H9 (cell line): ENCODE data around the gene HGS. TPM values are rescaled to one million over a fixed set of nuclear protein-coding genes. Genes with fewer than 3 reads are reported as not detected.

Experiments used
- DNase-seq: peaks from one replicate; pipeline ENCODE4 v3.0.0-alpha.2; 2017
- H2AFZ ChIP-seq: one replicate; pipeline ENCODE4 v1.6.1; 2013; ENCODE audit warnings: mild to moderate bottlenecking, low read length, control low read depth, moderate library complexity
- H2AK5ac ChIP-seq: 2 replicates; pipeline ENCODE4 v1.6.1; 2013; ENCODE audit warnings: low read length, control low read depth, mixed read lengths; ENCODE audit not compliant: insufficient read length
- H2BK120ac ChIP-seq: one replicate; pipeline ENCODE4 v1.6.1; 2013; ENCODE audit warnings: low read depth, mild to moderate bottlenecking, low read length, control low read depth, inconsistent platforms; ENCODE audit not compliant: poor library complexity, severe bottlenecking
- H2BK12ac ChIP-seq: 2 replicates; pipeline ENCODE4 v1.6.1; 2013; ENCODE audit warnings: low read length, control low read depth, mixed read lengths, low read depth; ENCODE audit not compliant: insufficient read length
- H2BK15ac ChIP-seq: 2 replicates; pipeline ENCODE4 v1.6.1; 2013; ENCODE audit warnings: low read depth, low read length, control low read depth
- H2BK20ac ChIP-seq: one replicate; pipeline ENCODE4 v1.6.1; 2013; ENCODE audit warnings: low read depth, mild to moderate bottlenecking, low read length, control low read depth, inconsistent platforms; ENCODE audit not compliant: poor library complexity, severe bottlenecking
- H2BK5ac ChIP-seq: 2 replicates; pipeline ENCODE4 v1.6.1; 2013; ENCODE audit warnings: low read length, control low read depth, mixed read lengths; ENCODE audit not compliant: insufficient read length
- H3K14ac ChIP-seq: 2 replicates; pipeline ENCODE4 v1.6.1; 2013; ENCODE audit warnings: low read length, control low read depth; ENCODE audit not compliant: insufficient read depth
- H3K18ac ChIP-seq: 2 replicates; pipeline ENCODE4 v1.6.1; 2013; ENCODE audit warnings: low read depth, mild to moderate bottlenecking, mixed read lengths, low read length, control low read depth; ENCODE audit not compliant: insufficient read length
- H3K23ac ChIP-seq: 2 replicates; pipeline ENCODE4 v1.6.1; 2013; ENCODE audit warnings: low read length, control low read depth, mixed read lengths, low read depth; ENCODE audit not compliant: insufficient read length
- H3K23me2 ChIP-seq: 2 replicates; pipeline ENCODE4 v1.6.1; 2013; ENCODE audit warnings: low read depth, mild to moderate bottlenecking, mixed read lengths, low read length, control low read depth; ENCODE audit not compliant: insufficient read length, poor library complexity, severe bottlenecking
- H3K27ac ChIP-seq: 2 replicates; pipeline ENCODE4 v1.5.1; 2013; ENCODE audit warnings: low read length, control low read depth, mixed read lengths, low read depth; ENCODE audit not compliant: insufficient read length
- H3K27me3 ChIP-seq: 2 replicates; pipeline ENCODE4 v1.6.1; 2013; ENCODE audit warnings: low read length, control low read depth, inconsistent platforms; ENCODE audit not compliant: insufficient read depth
- H3K4ac ChIP-seq: 2 replicates; pipeline ENCODE4 v1.6.1; 2013; ENCODE audit warnings: low read depth, mild to moderate bottlenecking, control low read depth, inconsistent platforms, low read length, moderate library complexity
- H3K4me1 ChIP-seq: 2 replicates; pipeline ENCODE4 v1.6.1; 2013; ENCODE audit warnings: low read length, control low read depth, inconsistent platforms; ENCODE audit not compliant: insufficient read depth
- H3K4me2 ChIP-seq: 2 replicates; pipeline ENCODE4 v1.6.1; 2013; ENCODE audit warnings: low read length, control low read depth, mixed read lengths; ENCODE audit not compliant: insufficient read length, insufficient read depth
- H3K56ac ChIP-seq: 2 replicates; pipeline ENCODE4 v1.6.1; 2013; ENCODE audit warnings: low read depth, mild to moderate bottlenecking, mixed read lengths, low read length, control low read depth; ENCODE audit not compliant: insufficient read length
- H3K79me1 ChIP-seq: 2 replicates; pipeline ENCODE4 v1.6.1; 2013; ENCODE audit warnings: low read depth, mild to moderate bottlenecking, moderate library complexity, low read length, control low read depth, inconsistent platforms; ENCODE audit not compliant: insufficient read depth, poor library complexity, severe bottlenecking
- H3K79me2 ChIP-seq: 2 replicates; pipeline ENCODE4 v1.6.1; 2013; ENCODE audit warnings: low read length, control low read depth, inconsistent platforms; ENCODE audit not compliant: insufficient read depth
- H3K9ac ChIP-seq: 2 replicates; pipeline ENCODE4 v1.6.1; 2013; ENCODE audit warnings: low read length, control low read depth, mixed read lengths; ENCODE audit not compliant: insufficient read length; ENCODE audit errors: extremely low read depth
- H3K9me3 ChIP-seq: one replicate; pipeline ENCODE4 v1.6.1; 2013; ENCODE audit warnings: low read depth, low read length, inconsistent platforms; ENCODE audit not compliant: control insufficient read depth
- H3T11ph ChIP-seq: one replicate; pipeline ENCODE4 v1.6.1; 2013; ENCODE audit warnings: mild to moderate bottlenecking, low read length, control low read depth, inconsistent platforms
- H4K20me1 ChIP-seq: one replicate; pipeline ENCODE4 v1.6.1; 2013; ENCODE audit not compliant: control insufficient read depth, insufficient read length, insufficient read depth
- H4K5ac ChIP-seq: 2 replicates; pipeline ENCODE4 v1.6.1; 2013; ENCODE audit warnings: low read depth, mild to moderate bottlenecking, mixed read lengths, low read length, control low read depth; ENCODE audit not compliant: insufficient read length
- H4K8ac ChIP-seq: replicated peaks from 2 replicates; pipeline ENCODE4 v1.6.1; 2013; ENCODE audit warnings: low read length, control low read depth, mixed read lengths, low read depth; ENCODE audit not compliant: insufficient read length
- H4K91ac ChIP-seq: 2 replicates; pipeline ENCODE4 v1.6.1; 2013; ENCODE audit warnings: low read depth, mild to moderate bottlenecking, moderate library complexity, mixed read lengths, low read length, control low read depth; ENCODE audit not compliant: insufficient read length
- H3K27ac Mint-ChIP-seq, 3 experiments: 2 replicates in 2 of 3; 3 replicates in 1 of 3; pipeline ENCODE4 v1.8.0; 2020 to 2021; ENCODE audit warnings: mixed read lengths in 3 of 3, mild to moderate bottlenecking in 1 of 3, moderate library complexity in 1 of 3
- H3K27me3 Mint-ChIP-seq: 2 replicates; pipeline ENCODE4 v1.8.0; 2021; ENCODE audit warnings: low read depth, mild to moderate bottlenecking, moderate library complexity, mixed read lengths
- H3K36me3 Mint-ChIP-seq, 3 experiments: 2 replicates in 2 of 3; 3 replicates in 1 of 3; pipeline ENCODE4 v1.8.0; 2020 to 2021; ENCODE audit warnings: low read depth in 3 of 3, mixed read lengths in 3 of 3; ENCODE audit not compliant: insufficient read depth in 1 of 3
- H3K4me1 Mint-ChIP-seq, 2 experiments: 2 replicates each; pipeline ENCODE4 v1.8.0; 2020; ENCODE audit warnings: mixed read lengths in 2 of 2
- H3K4me3 Mint-ChIP-seq, 2 experiments: 2 replicates in 1 of 2; 3 replicates in 1 of 2; pipeline ENCODE4 v1.8.0; 2020 to 2021; ENCODE audit warnings: mild to moderate bottlenecking in 2 of 2, mixed read lengths in 2 of 2, moderate library complexity in 1 of 2
- H3K9me3 Mint-ChIP-seq, 2 experiments: 2 replicates in 1 of 2; 3 replicates in 1 of 2; pipeline ENCODE4 v1.8.0; 2020; ENCODE audit warnings: mild to moderate bottlenecking in 2 of 2, mixed read lengths in 2 of 2, moderate library complexity in 1 of 2
- CTCF ChIP-seq: fragments of 200-600 bp; sonication (generic); conservative IDR thresholded peaks from 3 replicates; pipeline ENCODE4 v1.8.0; 2021; ENCODE audit warnings: antibody characterized with exemption, mild to moderate bottlenecking
- WGBS: extraction: QIAGEN DNeasy Blood & Tissue Kit; methylation state at CpG from one replicate; pipeline ENCODE4 v1.1.7; 2013; ENCODE audit warnings: missing lambda C conversion rate, low lambda C conversion rate, mixed read lengths; ENCODE audit not compliant: insufficient read length; ENCODE audit errors: extremely low coverage; 5-methylcytosine and 5-hydroxymethylcytosine counted together
- total RNA-seq: library from RNA; stranded (reverse); gene quantifications from 2 replicates; pipeline ENCODE4 v1.2.1, GENCODE V29; 2021

The HGS gene
- total RNA-seq, 1 experiment from 2014 or later, result 106 TPM

- no peak overlapping the region for H2AK5ac ChIP-seq
- H3K9me3 Mint-ChIP-seq, result no peaks in the 10 kb centered on the region; a peak in 2 of 5 replicates
- H3K36me3 Mint-ChIP-seq, result no peaks in the 10 kb centered on the region
- no peaks in the 10 kb centered on the region for H4K20me1 ChIP-seq
- H3K23ac ChIP-seq, result no peak overlapping the region
- H2BK12ac ChIP-seq, result no peak overlapping the region
- H2BK5ac ChIP-seq, result no peak overlapping the region
- no peak overlapping the region for H4K91ac ChIP-seq
- H2BK120ac ChIP-seq, result no peak overlapping the region
- no peaks in the 10 kb centered on the region for H3K79me1 ChIP-seq
- no peaks in the 10 kb centered on the region for H3K23me2 ChIP-seq
- H3K4me1 Mint-ChIP-seq, result peaks cover 8 to 10% of the 10 kb centered on the region in 2 experiments; a peak in 3 of 4 replicates
- H3K4me1 ChIP-seq, result no peaks in the 10 kb centered on the region
- H3K4me3 Mint-ChIP-seq, result peak overlapping the region in 1 of 2 experiments; percentile 48; a peak in 2 of 5 replicates
- H3K27ac ChIP-seq, result no peak overlapping the region
- H2BK20ac ChIP-seq, result no peak overlapping the region
- H2AFZ ChIP-seq, result no peak overlapping the region
- no peak overlapping the region for H4K8ac ChIP-seq
- H3K27me3 ChIP-seq, result no peaks in the 10 kb centered on the region; the same call in 1 of the 2 replicates
- H3K79me2 ChIP-seq, result no peaks in the 10 kb centered on the region
- no peaks in the 10 kb centered on the region for H3K9me3 ChIP-seq
- H3K56ac ChIP-seq, result no peak overlapping the region
- peak; percentile 47 for DNase-seq
- no peak overlapping the region for H3T11ph ChIP-seq
- WGBS, result no CpG with 5 or more reads among the region's 78 CpGs
- no peak for TF ChIP-seq CTCF
- no peak overlapping the region for H3K4ac ChIP-seq
- H3K14ac ChIP-seq, result no peak overlapping the region
- no peak overlapping the region for H3K9ac ChIP-seq
- H3K4me2 ChIP-seq, result no peak overlapping the region
- no peak overlapping the region for H2BK15ac ChIP-seq
- no peak overlapping the region for H3K27ac Mint-ChIP-seq
- no peak overlapping the region for H4K5ac ChIP-seq
- H3K18ac ChIP-seq, result no peak overlapping the region
- H3K27me3 Mint-ChIP-seq, result no peaks in the 10 kb centered on the region; the same call in 1 of the 2 replicates
Measured at GRCh38 chr17:81648013-81648706, 35.7 kb upstream of the HGS start.
